OCI-LY1 (cell line): ENCODE results near the gene CNPY4.

Experiments
- EZH2 ChIP-seq: fragments of 200-600 bp; sonication (generic), shearing (Covaris generic); IDR thresholded peaks from 2 replicates; pipeline ENCODE4 v1.8.0; 2017; ENCODE audit warnings: borderline replicate concordance, mixed run types, mild to moderate bottlenecking, antibody characterized with exemption, low read length, moderate library complexity, mixed read lengths
- TF ChIP-seq, protein P1 (sequence below): fragments of 200-600 bp; sonication (generic), shearing (Covaris generic); IDR thresholded peaks from 2 replicates; pipeline ENCODE4 v1.5.1; 2017; ENCODE audit warnings: mild to moderate bottlenecking, antibody characterized with exemption, low read length, moderate library complexity, mixed read lengths

DNA sequence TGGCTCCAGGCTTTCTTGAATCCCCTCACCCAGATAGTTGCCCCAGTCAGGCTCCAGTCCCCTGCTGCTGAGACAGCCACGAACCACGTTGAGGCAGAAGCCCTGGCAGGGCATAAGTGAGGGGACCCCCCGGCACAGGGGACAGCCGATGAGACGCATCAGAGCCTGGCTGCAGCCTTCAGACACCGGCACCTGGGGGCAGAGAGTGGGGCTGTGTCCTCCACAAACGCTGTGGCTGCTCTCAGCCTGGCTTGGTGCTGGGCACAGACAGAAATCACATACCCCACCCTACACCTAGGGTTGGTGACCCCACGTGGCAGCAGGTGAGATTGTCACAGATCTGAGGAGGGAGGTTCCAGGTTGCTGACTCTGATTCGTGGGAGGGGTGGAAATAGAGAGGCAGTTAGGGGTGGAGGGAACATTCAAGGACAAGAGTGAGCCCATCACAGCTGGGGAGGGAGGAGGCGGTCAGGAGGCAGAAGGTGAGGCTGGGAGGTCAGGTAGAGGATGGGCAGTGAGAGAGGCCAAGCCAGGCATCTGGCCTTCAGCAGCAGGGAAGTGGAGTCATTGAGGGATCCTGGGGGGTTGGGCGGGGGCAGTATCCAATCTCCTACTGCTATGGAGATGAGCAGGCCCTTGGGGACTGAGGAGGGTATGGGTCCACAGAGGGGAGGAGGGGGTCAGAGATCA is 54.5 kb downstream of the CNPY4 start:
- TF ChIP-seq, protein P1, sequence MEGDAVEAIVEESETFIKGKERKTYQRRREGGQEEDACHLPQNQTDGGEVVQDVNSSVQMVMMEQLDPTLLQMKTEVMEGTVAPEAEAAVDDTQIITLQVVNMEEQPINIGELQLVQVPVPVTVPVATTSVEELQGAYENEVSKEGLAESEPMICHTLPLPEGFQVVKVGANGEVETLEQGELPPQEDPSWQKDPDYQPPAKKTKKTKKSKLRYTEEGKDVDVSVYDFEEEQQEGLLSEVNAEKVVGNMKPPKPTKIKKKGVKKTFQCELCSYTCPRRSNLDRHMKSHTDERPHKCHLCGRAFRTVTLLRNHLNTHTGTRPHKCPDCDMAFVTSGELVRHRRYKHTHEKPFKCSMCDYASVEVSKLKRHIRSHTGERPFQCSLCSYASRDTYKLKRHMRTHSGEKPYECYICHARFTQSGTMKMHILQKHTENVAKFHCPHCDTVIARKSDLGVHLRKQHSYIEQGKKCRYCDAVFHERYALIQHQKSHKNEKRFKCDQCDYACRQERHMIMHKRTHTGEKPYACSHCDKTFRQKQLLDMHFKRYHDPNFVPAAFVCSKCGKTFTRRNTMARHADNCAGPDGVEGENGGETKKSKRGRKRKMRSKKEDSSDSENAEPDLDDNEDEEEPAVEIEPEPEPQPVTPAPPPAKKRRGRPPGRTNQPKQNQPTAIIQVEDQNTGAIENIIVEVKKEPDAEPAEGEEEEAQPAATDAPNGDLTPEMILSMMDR, result peak; percentile 47; the same call in 1 of the 2 replicates
- TF ChIP-seq EZH2, result no peak
